ENCODE results near the gene TSPEAR.

GRCh38 chr21:44724196-44724595, 12.8 kb upstream of the TSPEAR start:
- TF ChIP-seq, protein P1, sequence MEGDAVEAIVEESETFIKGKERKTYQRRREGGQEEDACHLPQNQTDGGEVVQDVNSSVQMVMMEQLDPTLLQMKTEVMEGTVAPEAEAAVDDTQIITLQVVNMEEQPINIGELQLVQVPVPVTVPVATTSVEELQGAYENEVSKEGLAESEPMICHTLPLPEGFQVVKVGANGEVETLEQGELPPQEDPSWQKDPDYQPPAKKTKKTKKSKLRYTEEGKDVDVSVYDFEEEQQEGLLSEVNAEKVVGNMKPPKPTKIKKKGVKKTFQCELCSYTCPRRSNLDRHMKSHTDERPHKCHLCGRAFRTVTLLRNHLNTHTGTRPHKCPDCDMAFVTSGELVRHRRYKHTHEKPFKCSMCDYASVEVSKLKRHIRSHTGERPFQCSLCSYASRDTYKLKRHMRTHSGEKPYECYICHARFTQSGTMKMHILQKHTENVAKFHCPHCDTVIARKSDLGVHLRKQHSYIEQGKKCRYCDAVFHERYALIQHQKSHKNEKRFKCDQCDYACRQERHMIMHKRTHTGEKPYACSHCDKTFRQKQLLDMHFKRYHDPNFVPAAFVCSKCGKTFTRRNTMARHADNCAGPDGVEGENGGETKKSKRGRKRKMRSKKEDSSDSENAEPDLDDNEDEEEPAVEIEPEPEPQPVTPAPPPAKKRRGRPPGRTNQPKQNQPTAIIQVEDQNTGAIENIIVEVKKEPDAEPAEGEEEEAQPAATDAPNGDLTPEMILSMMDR (IDR thresholded peaks at IDR 0.05): no peak
- TF ChIP-seq POLR2A (IDR thresholded peaks at IDR 0.05) (no peak), POLR2AphosphoS5 (IDR thresholded peaks at IDR 0.05) (no peak)
